ENCODE results near the gene SDHA.
"Not testable (repeated sequence)": the region's sequence is repeated elsewhere in the genome, so short reads cannot be mapped to it uniquely, and the experiment has no call there.

Gene SDHA

DNA sequence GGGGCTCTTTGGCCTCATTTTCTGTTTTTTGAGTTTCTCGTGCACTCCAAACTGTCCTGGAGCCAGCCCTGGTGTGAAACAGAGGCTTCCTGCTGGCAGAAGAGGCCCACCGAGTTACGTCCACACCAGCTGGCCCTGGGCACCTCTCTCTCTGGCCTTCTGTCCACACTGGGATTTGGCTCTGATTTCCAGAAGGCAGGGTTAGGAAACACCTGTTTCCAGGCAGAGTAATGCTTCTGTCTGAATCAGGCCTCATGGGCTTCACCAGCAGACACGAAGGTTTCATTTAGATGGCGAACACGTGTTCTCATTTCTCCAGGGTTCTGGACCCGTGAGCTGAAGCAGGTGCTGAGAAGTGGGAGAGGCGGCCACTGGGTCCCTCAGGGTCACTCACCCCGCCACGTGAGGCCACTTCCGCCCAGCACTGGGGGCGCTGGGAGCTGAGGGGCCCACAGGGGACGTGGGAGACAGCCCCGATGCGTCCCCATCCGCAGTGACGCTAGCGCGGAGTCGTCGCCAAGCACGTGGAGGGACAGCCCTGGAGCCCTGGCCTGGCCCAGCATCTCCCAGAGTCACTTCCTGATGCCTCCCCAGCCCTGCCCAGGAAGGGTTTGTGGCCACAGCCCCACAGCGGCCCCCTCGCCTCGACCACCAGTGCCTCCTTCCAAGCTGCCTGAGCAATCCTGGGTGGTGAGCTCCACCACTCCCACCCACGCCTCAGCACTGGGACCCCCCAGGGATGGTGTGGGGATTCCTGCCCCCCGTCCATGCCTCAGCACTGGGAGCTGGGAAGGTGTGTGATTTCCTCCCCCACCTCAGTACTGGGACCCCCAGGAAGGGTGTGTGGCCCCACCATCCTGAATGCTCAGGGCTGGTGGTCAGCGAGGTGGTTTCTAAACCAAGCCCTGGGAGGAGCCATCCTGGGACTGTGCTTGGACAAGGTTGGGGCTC is 31.8 kb upstream of the SDHA start:
- no peak for DNase-seq

DNA sequence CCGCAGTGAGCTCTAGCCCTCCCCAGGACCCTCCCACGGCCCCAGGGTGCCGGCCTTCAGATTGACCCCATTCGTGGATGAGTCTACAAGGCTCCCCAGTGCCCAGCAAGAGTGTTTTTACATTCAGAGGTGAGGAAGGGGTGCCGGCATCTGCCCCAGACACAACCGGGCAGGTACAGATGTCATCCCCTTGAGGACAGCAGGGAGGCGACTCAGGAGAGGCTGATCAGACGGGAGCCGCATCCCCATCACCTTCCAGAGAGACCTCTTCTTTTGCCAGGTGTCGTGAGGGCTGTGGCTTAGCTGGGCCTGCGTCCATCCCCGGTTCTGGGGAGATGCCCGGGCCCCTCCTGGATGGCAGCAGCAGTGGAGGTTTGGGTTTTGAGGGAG is 31.1 kb upstream of the SDHA start:
- DNase-seq: no peak

- no peak for DNase-seq
Measured at GRCh38 chr5:187617-188451, 30.3 kb upstream of the SDHA start.

- DNase-seq: peak; percentile 78
Measured at GRCh38 chr5:188488-189481, 29.3 kb upstream of the SDHA start.

GRCh38 chr5:189486-189885 is 28.6 kb upstream of the SDHA start:
- no peak for DNase-seq

DNA sequence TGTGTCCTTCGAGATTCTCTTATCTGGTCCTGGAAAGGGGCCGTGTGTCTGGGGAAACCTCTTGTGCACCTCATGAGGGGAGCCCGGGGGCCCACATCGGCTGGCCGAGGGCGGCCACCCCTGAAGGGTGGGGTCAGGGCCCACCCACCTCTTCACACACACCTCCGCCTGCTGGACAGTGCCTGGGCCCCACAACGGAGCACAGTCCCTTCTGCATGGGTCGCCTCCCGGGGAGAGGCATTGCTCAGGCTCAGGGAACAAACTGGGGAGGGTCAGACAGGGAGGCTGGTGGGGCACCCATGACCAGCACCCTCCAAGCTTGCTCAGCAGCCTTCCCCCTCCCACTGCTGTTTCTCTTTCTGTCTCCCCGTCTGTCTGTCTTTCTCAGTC is 28.1 kb upstream of the SDHA start:
- DNase-seq: no peak

DNA sequence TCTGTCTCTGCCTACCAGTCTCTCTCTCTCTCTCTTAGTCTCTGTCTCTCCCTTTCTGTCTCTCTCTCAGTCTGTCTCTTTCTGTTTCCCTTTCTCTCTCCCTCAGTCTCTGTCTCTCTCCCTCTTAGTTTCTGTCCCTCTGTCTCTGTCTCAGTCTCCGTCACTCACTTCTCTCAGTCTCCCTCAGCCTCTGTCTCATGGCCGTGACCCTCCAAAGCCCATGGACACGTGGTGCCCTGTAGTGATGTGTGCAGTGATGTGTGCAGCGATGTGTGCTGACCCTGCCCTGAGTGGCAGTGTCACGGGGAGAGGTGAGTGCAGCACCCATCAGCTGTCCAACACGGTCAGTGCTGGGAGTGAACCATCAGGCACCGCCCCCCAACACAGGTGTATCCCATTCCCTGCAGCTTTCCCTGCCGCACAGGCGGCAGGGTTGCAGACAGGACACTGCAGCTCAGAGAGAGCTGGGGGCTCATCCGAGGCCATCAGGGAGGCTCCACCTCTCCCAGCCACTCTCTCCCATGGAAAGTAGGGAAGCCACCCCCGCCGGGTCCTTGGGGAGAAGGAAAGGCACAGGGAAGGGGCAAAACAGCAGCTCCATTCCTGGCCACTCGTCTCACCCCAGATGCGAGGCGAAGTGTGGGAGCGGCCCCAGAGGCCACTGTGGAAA is 27.6 kb upstream of the SDHA start:
- no peak for DNase-seq

DNA sequence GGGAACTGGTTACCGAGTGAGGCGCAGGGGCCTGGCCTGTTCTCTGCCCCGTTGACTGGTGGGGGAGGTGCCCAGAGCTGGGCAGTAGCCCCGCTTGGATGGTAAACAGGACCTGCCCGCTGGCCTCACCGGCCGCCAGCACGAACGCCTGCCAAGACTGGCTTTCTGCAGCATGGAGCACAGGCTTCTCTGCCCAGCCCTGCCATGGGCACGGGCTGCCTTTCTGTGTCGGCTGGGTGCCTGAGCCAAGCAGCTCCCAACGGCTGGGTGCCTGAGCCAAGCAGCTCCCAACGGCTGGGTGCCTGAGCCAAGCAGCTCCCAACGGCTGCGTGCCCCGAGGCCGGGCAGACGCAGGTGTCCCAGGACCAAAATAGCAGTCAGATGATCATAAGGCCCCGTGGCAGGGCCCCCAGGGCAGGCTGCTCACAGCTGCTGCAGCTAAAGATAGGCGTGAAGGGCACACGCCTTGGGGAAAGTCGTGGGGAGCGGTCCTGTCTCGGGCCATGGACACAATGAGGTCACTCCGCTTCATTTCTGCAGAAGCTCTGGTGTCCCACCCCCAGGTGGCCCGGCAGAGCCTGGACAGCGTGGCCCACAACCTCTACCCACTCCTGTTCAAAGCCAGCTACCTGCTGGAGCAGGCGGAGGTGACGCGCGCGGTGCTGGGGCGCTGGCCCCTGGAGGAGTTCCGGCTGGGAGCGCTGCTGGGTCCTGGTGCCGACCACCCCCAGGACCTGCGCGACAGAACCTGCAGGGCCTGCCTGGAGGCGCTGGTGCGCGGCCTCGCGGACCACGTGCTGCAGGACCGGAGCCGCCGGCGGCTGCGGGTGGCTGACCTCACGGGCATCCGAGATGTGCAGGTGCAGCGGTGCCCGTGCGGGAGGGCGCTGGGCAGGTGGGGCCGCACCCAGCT is 26.8 kb upstream of the SDHA start, which contains the start of gene LRRC14B:
Gene LRRC14B, plus strand, starts transcription at position 460 of the 913 bp plus-strand sequence. Its CDS starts 44 bp downstream, at position 504.
- peak; percentile 19 for DNase-seq

GRCh38 chr5:191949-192690 is 26.0 kb upstream of the SDHA start:
- DNase-seq: no peak

DNA sequence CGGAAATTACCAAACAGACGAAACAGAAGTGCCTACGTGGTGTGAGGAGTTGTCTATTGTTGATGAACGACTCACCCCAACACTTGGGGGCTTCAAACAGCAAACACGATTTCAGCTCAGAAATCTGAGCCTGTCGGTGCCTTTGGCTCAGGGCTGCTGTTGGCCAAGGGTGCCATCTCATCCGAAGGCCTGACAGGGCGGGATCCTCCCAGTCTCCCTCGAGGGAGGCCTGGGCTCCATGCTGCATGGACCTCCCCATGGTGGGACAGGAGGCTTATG is 25.5 kb upstream of the SDHA start:
- no peak for DNase-seq

DNA sequence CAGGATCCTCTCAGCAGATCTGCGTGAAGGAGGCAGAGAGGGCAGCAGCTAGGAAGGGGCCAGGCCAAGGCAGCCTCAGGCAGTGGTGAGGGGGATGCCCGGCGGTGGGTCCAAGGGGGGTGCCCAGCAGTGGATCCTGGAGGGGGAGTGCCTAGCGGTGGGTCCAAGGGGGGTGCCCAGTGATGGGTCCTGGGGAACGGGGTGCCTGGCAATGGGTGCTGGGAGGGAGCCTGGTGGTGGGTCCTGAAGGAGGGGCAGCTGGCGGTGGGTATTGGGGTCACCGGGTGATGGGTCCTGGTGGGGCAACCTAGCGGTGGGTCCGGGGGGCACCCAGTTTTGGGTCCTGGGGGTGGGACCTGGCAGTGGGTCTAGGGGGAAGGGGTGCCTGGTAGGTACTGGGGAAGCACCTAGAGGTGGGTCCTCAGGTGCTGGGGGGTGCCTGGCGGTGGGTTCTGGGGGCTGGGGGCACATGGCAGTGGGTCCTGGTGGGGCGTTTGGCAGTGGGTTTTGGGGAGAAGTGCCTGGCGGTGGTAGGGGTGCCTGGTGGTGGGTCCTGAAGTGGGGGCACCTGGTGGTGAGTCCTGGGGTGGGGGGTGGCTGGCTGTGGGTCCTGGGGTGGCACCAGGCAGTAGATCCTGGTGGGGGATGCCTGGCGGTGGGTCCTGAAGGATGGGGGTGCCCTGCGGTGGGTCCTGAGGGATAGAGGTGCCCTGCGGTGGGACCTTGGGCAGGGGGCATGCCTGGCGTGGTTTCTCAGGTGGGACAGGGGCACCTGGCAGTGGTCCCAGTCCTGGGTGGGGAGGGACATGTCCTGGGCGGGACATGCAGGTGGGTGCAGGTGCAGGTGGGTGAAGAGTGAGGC is 24.9 kb upstream of the SDHA start:
- DNase-seq: no peak

- no peak for DNase-seq
Measured at GRCh38 chr5:194102-194501, 24.0 kb upstream of the SDHA start.

GRCh38 chr5:194603-195209 is 23.4 kb upstream of the SDHA start:
- DNase-seq: no peak

DNA sequence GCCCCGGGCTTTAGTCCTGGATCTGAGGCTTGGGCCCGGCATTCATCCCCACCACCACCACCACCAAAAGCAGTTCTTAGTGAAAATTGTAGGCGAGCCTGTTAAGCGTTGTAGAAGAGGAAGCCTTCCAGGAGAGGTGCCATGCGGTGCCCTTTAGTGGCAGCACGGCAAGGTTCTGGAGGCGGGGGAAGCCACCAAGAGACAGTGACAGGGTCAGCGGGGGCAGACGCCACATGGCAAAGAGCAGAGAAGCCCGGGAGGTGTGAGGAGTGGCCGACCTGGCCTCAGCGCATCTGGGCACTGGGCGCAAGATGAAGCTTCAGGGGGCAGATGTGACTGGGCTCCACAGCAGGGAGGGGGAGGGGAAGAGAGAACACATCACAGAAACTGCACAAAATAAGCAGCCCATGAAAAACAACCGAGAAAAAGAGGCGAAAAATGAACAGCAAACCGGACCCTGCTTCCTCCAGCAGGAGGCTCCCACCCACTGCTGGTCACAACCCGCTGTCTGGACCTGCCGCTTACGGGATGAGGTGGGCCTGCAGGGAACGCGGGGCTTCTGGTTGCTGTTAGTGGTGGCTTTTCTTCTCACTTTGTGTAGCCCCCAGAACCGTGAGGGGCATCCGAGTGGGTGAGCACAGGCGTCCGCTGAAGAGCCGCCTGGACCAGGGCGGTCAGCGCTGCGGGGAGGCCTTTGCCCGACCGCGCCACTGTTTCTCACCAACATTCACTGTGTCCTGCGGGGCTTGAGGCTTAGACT is 22.5 kb upstream of the SDHA start:
- no peak for DNase-seq

- no peak for DNase-seq
Measured at GRCh38 chr5:196350-196749, 21.8 kb upstream of the SDHA start.

DNA sequence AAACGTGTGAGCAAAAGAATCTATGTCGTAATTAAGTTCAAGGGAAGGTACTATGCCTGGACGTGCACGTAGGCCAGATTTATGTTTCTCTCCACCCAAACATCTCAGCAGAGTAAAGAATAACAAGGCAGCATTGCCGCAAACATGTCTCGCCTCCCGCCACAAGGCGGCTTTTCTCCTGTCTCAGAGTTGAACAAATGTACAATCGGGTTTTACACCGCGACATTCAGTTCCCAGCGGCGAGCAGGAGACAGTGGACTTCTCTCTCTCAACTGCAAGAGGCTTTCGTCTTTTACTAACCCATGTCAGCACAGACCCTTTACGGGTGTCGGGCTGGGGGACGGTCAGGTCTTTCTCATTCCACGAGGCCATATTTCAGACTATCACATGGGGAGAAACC is 21.1 kb upstream of the SDHA start:
- not testable (repeated sequence) for DNase-seq

GRCh38 chr5:197892-198489 is 20.1 kb upstream of the SDHA start:
- no peak for DNase-seq

All from SHP77 treated with DMSO at 0.1 percent for 48 hours (cell line).